HG03342 (cell line): ENCODE results near the gene HORMAD2.
"Not testable (repeated sequence)": the region's sequence is repeated elsewhere in the genome, so short reads cannot be mapped to it uniquely, and the experiment has no call there.

ENCODE experiments used
- ATAC-seq: cut with Tn5 transposase; IDR thresholded peaks from one replicate; pipeline ENCODE4 v1.9.1; 2021; ENCODE audit warnings: mild to moderate bottlenecking, moderate library complexity; ENCODE audit not compliant: unreplicated experiment

The HORMAD2 gene

GRCh38 chr22:30206944-30207343 is 126.7 kb downstream of the HORMAD2 start:
- ATAC-seq = no peak

- no peak for ATAC-seq
These were observed 128.7 kb downstream of the HORMAD2 start for GRCh38 chr22:30208631-30209603.

- ATAC-seq = no peak
These were observed 129.4 kb downstream of the HORMAD2 start for GRCh38 chr22:30209642-30210041.

GRCh38 chr22:30210235-30210909 is 130.1 kb downstream of the HORMAD2 start:
- ATAC-seq = no peak

GRCh38 chr22:30211124-30211820 is 131.0 kb downstream of the HORMAD2 start:
- no peak for ATAC-seq

GRCh38 chr22:30212363-30212995 is 132.2 kb downstream of the HORMAD2 start:
- no peak for ATAC-seq

GRCh38 chr22:30212996-30213441 is 132.8 kb downstream of the HORMAD2 start:
- ATAC-seq = no peak

- ATAC-seq = no peak
These were observed 134.6 kb downstream of the HORMAD2 start for GRCh38 chr22:30214703-30215407.

GRCh38 chr22:30216272-30216671 is 136.0 kb downstream of the HORMAD2 start:
- not testable (repeated sequence) for ATAC-seq

GRCh38 chr22:30216710-30217109 is 136.4 kb downstream of the HORMAD2 start:
- no peak for ATAC-seq

GRCh38 chr22:30217698-30218560 is 137.7 kb downstream of the HORMAD2 start:
- no peak for ATAC-seq

- ATAC-seq = no peak
These were observed 138.9 kb downstream of the HORMAD2 start for GRCh38 chr22:30219049-30219654.

- ATAC-seq = no peak
These were observed 139.5 kb downstream of the HORMAD2 start for GRCh38 chr22:30219668-30220278.

GRCh38 chr22:30220338-30221012 is 140.2 kb downstream of the HORMAD2 start:
- no peak for ATAC-seq

GRCh38 chr22:30221121-30221992 is 141.1 kb downstream of the HORMAD2 start:
- ATAC-seq = no peak

GRCh38 chr22:30222321-30222720 is 142.1 kb downstream of the HORMAD2 start:
- no peak for ATAC-seq

- ATAC-seq = no peak
These were observed 143.0 kb downstream of the HORMAD2 start for GRCh38 chr22:30223303-30223702.
